ENCODE data around the gene MAPKBP1. TPM values are rescaled to one million over a fixed set of nuclear protein-coding genes. Genes with fewer than 3 reads are reported as not detected.

Gene MAPKBP1
- total RNA-seq, 1 experiment from 2014 or later: 20.6 TPM

DNA sequence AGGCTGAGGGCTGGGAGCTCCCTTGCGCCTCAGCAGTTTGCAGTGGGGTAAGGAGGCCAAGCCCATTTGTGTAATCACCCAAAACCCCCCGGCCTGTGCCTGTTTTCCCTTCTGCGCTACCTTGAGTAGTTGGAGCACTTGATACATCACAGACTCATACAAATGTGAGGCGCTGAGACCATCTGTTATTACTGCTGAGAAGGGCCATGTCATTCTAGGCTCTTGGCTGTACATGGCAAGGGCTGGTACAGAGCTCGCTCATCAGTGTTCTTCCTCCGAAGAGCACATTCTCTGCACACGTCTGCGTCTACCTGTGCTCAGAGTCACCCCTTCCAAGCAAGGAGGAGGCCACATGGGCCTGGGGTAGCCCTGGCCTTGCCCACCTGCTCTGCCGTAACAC is 73.7 kb downstream of the MAPKBP1 start:
- no peak for DNase-seq (ENCODE audit: low read depth)

DNA sequence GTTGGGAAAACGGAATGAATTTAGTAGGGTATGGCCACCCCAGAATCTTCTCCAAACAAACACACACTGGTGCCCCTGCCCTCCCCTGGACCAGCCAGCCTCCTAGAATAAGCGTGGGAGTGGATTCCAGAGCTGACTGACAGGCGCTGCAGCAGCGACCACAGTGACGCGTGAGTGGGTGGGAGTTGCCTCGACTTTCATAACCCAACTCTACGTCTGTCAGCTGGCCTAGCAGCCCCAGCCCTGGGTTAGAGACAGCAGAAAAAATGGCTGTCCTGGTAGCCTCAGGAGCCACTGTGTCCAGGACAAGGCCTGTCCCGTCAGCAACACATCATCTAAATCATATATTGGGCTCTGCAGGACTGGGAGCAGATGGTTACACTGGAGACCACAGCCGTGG is 74.3 kb downstream of the MAPKBP1 start:
- DNase-seq (ENCODE audit: low read depth): no peak

DNA sequence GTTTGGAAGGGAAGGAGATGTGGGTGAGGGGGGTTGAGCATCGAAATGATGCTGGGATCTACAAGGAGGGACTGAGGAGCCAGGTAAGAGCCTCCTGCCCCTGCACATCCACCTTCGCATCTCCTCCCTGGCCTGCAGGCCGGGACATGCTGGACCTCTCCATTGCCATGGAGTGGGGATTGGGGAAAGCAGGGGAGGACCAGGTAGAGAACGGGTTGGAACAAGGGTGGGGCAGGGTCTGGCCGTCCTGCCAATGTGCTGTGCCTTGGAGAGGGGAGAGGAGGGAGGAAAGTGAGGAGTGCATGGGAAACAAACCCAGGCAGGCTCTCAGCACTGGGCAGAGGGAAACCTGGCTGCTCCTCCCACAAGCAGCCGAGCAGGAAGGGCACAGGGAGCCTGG is 74.9 kb downstream of the MAPKBP1 start:
- DNase-seq (ENCODE audit: low read depth): no peak

DNA sequence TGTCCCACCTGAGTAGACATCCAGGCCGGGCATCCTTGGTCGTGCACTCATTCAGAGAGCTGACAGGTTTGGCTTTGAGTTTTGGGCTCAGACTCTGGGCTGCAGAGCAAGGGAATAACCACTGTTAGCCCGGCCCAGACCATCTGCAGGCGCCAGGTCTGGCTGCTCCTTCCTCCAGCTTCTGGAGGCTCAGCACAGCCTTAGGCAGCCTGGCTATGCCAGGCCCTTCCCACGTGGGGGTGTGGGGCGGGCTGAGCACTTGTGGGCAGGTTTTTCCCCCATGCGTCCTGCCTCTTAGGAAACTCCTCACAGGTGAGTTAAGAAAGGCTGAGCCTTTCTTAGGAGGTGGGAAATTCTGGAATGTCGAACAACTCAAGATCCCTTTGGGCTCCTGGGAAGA is 75.6 kb downstream of the MAPKBP1 start:
- DNase-seq (ENCODE audit: low read depth): no peak

DNA sequence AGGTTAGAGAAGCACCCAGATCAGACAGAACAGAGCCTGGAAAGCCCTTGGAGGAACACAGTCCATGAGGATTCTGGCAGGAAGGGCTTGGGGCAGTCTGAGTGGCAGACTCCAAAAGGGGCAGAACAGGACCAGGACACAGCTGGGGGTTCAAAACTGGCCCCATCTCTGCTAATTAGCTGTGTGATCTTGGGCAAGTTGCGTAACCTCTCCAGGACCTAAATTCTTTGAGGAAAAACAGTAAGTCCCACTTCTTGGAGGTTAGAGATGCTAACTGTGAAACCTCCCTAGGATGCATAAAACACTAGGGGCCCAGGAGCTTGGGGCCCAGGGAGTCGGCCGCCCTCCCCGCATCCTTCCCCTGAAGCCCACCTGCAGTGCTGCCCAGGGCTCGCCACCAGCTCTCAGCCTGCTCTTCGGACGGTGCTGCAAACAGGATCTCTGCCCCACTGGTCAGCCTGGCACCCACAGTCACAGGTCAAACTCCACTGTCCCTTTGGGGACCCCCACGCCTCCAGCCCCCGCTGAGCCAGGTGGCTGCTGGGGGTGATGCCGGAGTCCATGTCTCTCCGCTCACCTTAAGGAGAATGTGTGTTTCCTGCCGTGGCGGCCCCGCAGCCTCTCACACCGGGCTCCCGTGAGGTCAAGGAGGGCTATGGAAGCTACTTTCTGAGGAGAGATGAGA is 76.3 kb downstream of the MAPKBP1 start:
- DNase-seq (ENCODE audit: low read depth): no peak

DNA sequence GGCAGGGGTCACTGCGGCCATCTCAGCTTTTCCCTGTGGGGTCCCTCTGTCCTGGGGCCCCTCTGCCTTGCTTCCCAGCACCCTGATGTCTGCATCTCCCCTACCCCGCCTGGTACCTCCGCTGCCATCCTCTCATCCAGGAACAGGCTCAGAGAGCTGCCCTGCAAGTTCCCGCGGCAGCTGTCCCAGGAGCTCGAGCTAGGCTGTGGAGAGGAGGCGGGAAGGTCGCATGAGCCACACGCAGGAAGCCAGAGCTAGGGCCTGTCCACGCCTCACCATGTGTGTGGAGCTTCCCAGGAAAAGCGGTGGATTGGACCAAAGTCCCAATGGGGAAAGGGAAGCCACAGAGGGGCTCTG is 76.9 kb downstream of the MAPKBP1 start:
- DNase-seq (ENCODE audit: low read depth): no peak

DNA sequence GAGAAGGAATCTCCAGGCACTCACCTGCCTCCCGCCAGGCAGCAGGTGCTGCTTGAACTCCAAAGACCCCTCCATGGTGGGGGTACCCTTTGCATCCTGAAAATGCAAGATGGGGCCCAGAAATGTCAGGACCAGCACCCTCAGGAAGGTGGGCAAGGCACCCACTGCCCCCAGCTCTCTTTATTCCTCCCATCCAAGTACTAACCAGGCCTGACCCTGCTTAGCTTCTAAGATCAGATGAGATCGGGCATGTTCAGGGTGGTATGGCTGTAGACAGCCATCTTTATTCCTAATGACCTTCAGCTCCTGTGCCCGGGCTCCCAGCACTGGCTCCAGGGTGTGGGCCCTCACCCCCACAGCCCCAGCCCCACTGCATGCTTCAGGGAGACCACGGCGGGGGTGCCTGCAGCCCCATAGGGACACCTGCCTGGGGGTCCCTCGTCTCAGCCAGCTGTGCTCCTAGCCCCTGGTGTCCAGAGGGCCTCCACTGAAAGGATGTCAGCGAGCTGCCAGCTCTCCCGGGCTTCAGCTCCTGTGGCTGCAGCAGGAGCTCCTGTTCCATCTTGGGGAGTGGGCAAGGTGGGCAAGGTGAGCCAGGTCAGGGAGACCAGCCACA is 77.6 kb downstream of the MAPKBP1 start:
- DNase-seq (ENCODE audit: low read depth): no peak

DNA sequence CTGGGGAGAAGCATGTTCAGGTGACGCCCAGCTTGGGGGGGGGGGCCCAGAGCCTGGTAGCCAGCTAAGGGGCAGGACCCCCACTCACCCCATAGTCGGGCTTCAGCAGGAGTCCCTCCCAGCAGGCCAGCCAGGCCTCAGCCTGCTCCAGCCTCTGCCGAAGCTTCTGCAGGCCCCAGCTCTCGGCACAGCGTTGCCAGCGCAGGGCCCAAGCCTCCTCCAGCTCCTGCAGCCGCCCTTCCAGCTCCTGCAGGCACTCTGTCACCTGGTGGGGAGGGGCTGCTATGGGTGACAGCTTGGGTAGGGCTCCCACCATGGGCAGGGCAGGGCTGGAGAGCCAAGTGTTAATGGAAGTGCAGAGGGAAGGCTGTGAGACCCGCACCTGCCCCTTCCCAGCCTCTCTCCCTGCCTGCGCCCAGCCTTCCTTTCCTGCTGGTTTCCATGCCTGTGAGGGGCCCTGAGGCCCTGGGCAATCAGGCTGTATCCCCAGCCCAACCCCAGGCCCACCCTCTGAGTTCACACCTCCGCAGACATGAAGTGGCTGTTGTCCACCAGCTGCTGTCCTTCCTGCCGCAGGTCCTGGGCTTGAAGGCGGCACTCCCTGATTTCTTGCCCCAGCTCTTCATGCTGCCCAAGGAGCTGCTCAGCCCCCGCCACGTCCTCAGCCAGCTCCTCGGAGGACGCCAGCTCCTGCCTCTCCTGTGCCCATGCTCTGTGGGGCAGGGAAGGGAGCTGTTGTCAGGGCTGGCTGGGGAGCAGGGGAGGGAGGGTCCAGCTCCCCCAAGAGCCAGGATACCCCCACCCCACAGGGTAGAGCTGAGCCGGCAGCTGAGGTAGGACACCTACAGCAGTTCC is 78.7 kb downstream of the MAPKBP1 start:
- no peak for DNase-seq (ENCODE audit: low read depth)

DNA sequence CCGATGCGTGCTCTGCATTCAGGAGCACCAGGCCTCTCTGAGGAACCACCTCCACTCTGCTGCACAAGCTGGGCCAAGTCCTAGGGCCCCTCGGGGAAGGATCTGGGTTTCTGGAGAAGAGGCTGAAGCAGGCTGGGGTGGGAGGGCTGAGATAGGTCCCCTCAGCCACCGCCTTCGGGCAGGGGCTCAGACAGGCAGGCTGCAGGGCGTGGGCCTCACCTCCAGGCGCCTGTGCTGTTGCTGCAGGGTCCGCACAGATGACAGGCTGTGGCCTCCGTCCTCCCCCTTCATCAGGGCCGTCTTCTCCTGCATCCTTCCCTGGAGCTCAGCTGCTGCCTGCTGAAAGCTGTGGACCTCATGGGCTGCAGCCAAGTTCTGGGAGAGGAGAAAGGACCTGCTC is 79.5 kb downstream of the MAPKBP1 start:
- no peak for DNase-seq (ENCODE audit: low read depth)

DNA sequence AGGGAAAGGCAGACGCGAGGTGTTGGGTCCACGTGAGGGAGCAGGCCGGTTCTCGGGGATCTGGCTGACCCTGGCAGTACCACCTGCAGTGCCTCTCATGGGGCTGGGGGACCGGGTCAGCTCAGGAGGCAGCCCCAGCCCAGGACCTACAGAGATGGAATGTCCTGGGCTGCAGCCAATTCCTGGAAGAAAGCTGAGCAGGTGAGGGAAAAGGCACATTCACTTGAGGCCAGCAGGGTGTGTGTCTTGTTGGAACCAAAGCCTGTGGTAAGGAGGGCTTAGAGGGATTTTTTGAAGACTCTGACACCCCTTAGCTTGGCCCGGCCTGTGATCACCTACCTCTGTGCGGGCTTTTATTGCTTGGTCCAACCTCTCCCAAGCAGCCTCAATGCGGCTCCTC is 80.2 kb downstream of the MAPKBP1 start:
- DNase-seq (ENCODE audit: low read depth): no peak

DNA sequence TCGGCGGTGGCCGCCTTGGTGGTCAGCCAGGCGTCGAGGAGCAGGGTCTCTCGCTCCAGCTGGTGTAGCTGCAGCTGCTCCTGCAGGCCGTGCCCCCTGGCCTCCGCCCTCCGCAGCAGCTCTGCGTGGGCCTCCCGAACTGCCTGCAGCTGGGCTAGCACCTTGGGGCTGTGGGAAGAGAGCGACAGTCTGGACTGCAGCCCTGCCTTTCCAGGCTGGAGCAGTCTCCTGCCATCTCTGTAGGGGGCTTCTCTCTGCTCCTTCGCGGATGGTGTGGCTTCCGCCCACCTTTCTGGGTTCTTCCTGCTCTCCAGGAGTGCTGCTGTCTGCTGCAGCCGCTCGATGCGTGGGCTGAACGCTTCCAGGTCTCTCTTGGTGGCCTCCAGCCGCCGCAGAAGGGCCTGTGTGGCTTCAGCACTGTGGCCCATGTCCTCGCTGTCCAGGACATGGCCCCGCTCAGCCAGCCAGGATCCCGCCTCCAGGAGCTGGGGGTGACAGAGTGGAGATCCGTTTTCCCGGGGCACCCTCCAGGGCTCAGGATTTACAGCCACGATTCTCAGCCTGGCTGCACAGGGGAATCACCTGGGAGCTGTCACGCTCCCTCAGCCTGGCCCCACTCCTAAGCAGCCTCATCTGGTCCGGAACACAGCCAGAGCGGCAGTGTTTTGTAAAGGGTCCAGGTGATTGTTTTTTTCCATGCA is 81.1 kb downstream of the MAPKBP1 start:
- no peak for DNase-seq (ENCODE audit: low read depth)

DNA sequence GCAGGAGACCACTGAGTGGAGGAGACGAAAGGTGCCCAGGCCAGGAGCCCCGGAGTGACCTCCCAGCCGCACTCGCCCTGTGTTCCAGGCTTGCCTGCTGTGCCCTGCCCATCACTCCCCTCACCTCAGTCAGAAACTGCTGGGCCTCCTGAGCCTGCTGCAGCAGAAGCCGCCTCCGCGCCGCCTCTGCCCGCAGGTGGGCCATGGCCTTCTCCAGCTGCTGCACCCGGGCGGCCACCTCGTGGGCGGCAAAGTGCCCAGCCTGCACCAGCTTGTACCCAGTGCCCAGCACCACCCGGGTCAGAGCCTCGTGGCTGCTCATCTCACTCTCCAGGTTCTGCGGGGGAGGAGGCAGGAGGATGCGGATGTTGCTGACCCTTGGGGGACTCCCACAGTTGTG is 82.0 kb downstream of the MAPKBP1 start:
- DNase-seq (ENCODE audit: low read depth): no peak

DNA sequence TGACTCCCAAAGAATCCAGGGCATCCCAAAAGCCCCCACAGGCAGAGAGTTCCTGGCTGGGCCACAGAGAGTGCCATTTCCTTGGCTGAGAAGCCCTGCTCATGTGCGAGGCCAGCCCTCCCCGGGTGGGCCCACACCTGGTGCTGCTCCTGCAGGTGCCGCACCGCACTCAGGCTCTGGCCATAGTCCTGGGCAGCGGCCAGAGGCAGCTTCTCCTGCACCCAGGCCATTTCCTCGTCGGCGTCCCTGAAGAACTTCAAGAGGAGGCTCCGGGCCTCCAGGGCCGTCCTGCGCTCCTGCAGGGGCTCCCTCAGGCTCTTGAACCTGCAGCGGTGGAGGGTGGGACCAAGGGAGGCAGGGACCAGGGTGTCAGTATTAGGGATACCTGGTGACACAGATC is 82.4 kb downstream of the MAPKBP1 start:
- no peak for DNase-seq (ENCODE audit: low read depth)

DNA sequence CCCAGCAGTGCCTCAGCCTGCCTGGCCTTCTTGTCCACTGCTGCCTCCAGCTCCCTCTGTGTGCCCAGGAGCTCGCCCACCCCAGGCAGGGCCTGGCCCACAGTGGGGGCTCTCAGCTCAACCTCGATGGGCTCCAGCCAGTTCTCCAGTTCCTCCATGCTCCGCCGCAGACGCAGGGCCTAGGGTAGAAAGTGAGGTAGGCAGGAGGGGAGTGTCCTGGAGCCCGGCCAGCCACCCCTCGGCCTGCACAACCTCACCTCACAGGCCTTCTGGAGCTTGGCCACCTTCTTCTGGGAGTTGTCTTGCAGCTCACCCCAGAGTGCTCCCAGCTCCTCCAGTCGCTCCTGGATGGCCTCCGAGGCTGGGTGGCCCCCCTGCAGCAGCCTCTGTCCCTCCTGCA is 83.0 kb downstream of the MAPKBP1 start:
- no peak for DNase-seq (ENCODE audit: low read depth)

DNA sequence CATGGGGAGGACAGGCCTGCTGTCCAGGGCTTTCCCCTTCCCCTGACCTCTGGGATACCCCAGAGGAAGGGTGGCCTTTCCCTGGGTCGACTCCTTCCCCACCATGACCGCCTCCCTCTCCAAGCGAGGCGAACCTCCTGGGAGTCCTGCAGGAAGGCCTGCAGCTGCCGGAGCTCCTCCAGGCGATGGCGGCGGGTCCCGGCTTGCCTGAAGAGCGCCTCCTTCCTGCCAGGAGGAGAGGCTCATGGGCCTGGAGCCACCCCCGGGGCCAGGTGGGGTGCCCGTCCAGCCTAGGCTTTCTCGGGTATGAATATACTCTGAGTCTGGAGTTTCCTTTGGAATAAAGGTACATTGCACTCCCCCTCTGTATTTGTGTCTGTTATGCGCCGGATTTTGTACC is 84.5 kb downstream of the MAPKBP1 start:
- no peak for DNase-seq (ENCODE audit: low read depth)

DNA sequence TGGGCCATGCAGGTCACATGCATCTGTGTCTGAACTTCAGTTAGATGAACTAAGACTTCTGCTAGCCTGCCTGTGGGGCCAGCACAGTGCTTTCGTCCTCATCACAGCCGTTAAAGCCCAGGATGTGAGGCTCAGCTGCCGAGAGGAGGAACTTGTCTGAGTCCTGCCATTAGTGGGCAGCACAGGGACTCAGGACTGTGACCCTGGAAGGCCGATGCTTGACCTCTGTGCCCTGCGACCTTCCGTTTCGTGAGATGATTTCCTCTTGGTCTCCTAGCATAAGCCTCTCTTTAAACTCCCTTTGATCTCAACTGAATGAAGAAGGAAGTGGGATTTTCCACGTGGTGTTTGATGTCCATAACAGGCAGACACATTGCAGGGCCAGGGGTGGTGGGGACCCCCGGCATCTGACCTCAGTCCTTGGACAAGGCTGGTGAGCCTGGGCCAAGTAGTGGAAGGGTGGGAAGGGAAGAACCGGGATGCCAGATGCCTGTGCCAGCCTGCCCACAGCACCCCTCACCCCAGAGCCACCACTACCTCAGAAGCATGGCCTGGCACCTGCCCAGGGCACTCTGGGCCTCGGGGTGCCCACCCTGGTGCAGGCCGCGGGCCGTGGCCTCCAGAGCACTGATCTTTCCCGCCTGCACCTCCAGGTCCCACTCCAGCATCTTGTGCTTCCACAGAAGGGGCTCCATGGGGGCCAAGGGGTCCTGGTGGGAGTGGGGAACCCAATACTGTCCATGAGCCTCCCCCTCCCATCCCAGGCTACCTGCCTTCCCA is 86.0 kb downstream of the MAPKBP1 start:
- no peak for DNase-seq (ENCODE audit: low read depth)

DNA sequence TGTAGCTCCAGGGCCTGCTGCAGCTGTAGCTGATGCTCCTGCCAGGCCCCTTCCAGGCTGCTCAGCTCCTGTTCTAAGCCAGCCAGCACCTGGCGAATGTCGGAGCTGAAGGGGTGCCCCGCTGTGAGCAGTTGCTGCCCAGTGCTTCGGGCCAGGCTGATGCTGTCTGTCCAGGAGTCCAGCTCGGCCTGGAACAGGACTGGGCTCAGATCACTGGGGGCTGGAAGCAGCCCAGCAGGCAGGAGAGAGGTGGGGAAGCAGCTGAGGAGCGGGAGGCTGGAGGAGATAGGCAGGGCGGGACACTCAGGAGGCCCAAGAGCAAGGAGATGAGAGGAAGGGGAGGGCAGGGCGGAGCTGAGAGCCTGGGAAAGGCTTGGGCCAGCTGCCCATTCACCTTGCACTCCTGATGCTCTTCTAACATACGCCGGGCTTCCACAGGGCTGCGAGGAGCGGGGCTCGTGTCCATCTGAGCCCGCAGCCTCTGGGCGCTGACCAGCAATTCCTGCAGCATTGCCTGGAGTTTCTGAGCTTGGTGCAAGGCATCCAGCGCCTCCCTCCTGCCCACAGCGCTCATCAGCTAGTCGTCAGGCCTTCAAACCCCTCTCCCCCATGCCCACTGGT is 87.6 kb downstream of the MAPKBP1 start:
- no peak for DNase-seq (ENCODE audit: low read depth)

DNA sequence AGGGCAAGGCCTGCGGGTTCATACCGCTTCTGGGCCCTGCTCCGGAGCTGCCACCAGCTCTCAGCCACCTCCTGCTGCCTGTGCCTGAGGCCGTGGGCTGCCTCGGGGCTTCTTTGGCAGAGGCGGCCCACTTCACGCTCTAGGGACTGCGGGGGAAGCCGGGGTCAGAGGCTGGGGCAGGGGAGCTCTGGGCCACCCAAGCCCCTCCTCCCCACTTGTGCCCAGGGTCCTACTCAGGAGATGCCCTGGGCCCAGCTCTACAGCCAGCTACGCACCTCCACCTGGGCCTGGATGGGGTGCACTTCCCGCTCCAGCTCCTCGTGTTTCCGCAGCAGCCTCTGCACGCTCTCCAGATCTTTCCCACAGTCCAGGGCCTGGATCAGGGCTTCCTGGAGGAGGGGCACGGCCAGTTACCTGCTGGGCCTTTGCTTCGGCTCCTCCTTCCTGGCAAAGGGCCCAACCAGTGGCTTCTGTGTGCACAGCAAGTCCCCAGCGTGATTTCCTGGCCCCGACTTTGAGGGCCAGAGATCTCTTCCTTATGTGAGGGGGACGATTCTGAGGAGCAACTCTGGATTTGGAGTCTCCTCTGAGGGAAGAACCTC is 88.3 kb downstream of the MAPKBP1 start:
- no peak for DNase-seq (ENCODE audit: low read depth)

DNA sequence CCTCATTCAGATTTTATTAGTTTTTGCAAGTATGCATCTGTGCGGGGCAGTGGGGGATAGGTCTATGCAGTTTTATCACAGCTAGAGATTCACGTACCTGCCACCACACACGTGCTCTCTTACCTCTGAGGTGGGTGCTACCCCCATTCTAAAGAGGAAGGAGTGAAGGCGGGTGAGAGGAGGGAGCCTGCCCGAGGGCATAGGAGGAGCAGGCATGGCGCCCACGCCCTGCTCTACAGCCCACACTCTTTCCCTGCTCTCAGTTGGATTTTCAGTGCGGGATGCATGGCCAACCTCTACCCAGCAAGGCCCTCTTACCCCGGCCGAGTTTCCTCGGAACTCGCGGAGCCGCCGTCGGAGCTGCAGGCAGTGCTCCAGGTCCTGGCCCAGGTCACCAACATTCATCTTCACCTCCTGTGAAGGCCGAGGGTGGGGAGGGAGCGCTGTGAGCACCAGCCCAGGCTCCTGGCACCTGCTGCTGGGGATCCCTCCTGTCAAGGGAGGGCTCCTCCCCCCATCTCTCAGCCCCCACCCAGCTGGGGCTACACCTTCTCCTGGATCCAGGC is 91.3 kb downstream of the MAPKBP1 start:
- no peak for DNase-seq (ENCODE audit: low read depth)

DNA sequence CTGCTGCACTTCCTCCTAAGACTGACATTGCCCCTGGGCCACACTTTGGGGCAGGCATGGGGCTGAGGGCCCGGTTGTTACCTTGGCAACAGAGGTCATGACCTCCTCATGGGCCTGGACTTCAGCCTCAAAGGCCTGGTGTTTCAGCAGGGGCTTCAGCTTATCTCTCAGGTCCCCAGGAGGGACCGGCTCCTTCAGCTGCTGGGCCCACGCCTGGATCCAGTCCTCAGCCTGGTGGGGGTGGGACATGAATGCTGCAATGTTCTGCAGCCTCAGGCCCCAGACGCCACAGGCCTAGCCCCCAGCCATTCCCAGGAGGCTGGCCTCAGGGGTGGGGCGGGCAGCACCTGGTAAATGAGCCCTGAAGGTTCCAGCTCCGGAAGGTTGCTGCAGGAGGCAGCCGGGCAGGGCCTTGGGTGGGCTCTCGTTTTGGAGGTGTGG is 92.0 kb downstream of the MAPKBP1 start:
- no peak for DNase-seq (ENCODE audit: low read depth)

Measured in HT1080 (cell line).